Type B pancreatic cell (in vitro differentiated cells): Measurements from ENCODE around the gene JAK1. TPM values are rescaled to one million over a fixed set of nuclear protein-coding genes. Genes with fewer than 3 reads are reported as not detected.
A peak's percentile ranks its signal among the peaks of the same experiment; 100 is the strongest.

ENCODE experiments used
- DNase-seq: peaks from one replicate; pipeline ENCODE4 v3.0.0; 2021; ENCODE audit warnings: mixed read lengths; ENCODE audit not compliant: unreplicated experiment; ENCODE audit errors: extremely low spot score
- H3K27ac Mint-ChIP-seq: 2 replicates; pipeline ENCODE4 v1.8.0; 2021; ENCODE audit warnings: mild to moderate bottlenecking, mixed read lengths
- H3K27me3 Mint-ChIP-seq: 2 replicates; pipeline ENCODE4 v1.8.0; 2021; ENCODE audit warnings: mixed read lengths
- H3K36me3 Mint-ChIP-seq: 2 replicates; pipeline ENCODE4 v1.8.0; 2021; ENCODE audit warnings: mixed read lengths
- H3K4me1 Mint-ChIP-seq: one replicate; pipeline ENCODE4 v1.8.0; 2021; ENCODE audit warnings: mixed read lengths; ENCODE audit not compliant: unreplicated experiment
- H3K4me3 Mint-ChIP-seq: 2 replicates; pipeline ENCODE4 v1.8.0; 2021; ENCODE audit warnings: mild to moderate bottlenecking, mixed read lengths
- H3K9me3 Mint-ChIP-seq: 2 replicates; pipeline ENCODE4 v1.8.0; 2021; ENCODE audit warnings: mixed read lengths
- total RNA-seq: library from RNA; stranded (reverse); gene quantifications from 2 replicates; pipeline ENCODE4 v1.2.1, GENCODE V29; 2021; ENCODE audit warnings: low replicate concordance
- TF ChIP-seq, protein P1 (sequence below): fragments of 200-600 bp; sonication (generic); conservative IDR thresholded peaks from 2 replicates; pipeline ENCODE4 v1.5.0; 2021; ENCODE audit warnings: antibody characterized with exemption, mild to moderate bottlenecking

The JAK1 gene
- total RNA-seq, 1 donor from 2014 or later = 54.8 TPM

DNA sequence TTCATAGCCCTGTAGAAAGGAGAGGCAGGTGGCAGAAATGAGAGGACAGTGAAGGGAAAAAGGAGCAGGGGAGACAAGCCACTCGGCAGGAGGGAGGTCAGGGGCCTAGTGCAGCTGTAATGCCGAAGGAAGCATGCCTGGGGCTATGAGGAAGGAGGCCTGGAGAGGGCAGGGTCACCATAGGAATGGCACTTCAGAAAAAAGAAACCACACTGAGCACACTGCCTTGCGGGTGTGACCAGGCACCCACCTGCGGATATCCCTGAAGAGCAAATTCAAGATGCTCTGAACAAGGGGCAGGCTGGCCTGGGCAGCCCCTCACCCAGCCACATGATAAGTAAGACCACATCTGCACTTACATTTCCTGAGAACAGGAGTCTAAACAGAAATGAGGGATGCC lies 104.7 kb downstream of the JAK1 start:
- H3K9me3 Mint-ChIP-seq = no peaks in the 10 kb centered on the region
- no peak overlapping the region for H3K4me3 Mint-ChIP-seq
- H3K4me1 Mint-ChIP-seq = no peaks in the 10 kb centered on the region
- no peaks in the 10 kb centered on the region for H3K27me3 Mint-ChIP-seq
- DNase-seq = no peak
- TF ChIP-seq, protein P1, sequence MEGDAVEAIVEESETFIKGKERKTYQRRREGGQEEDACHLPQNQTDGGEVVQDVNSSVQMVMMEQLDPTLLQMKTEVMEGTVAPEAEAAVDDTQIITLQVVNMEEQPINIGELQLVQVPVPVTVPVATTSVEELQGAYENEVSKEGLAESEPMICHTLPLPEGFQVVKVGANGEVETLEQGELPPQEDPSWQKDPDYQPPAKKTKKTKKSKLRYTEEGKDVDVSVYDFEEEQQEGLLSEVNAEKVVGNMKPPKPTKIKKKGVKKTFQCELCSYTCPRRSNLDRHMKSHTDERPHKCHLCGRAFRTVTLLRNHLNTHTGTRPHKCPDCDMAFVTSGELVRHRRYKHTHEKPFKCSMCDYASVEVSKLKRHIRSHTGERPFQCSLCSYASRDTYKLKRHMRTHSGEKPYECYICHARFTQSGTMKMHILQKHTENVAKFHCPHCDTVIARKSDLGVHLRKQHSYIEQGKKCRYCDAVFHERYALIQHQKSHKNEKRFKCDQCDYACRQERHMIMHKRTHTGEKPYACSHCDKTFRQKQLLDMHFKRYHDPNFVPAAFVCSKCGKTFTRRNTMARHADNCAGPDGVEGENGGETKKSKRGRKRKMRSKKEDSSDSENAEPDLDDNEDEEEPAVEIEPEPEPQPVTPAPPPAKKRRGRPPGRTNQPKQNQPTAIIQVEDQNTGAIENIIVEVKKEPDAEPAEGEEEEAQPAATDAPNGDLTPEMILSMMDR = peak; percentile 17
- H3K36me3 Mint-ChIP-seq = peaks cover 44% of the 10 kb centered on the region
- no peak overlapping the region for H3K27ac Mint-ChIP-seq

DNA sequence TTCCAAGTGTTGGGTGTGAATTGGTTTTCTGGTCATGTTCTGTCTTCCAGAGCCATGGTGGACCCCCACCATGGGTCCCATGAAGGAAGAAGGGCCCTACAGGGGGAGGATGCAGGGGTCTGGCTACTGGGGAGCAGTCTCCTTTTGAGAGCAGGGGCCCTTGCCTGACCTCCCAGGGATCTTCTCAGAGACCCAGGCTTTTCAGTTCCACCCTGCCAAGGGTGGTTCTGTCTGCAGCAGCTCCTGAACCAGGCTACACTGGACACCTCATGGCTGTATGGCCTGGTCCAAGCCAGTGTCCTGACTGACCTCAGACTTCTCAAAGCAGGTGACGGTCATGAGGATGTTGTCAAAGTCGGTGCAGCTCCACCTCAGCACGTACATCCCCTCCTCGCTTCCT lies 109.0 kb downstream of the JAK1 start:
- peaks cover 37% of the 10 kb centered on the region for H3K36me3 Mint-ChIP-seq

DNA sequence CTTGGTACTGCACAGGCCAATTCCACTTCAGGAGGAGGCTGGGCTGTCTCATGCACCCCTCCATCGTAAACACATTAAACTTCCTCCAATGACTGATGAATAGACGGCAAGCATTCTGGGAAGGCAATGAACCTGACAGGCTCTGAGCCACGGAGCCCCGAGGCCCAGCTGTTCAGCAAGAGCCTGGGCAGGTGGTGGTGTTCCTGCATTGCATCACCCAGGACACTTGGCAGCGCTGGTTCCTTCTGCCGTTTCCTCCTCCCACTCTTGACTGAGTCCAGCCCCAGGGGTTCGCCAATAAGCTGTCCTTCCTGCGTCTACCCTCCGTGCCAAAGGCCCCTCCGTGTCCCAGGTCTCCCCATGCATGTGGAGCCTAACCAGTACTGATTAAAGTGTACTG lies 109.8 kb downstream of the JAK1 start:
- H3K27me3 Mint-ChIP-seq = no peaks in the 10 kb centered on the region
- H3K27ac Mint-ChIP-seq = no peak overlapping the region
- H3K4me1 Mint-ChIP-seq = no peaks in the 10 kb centered on the region
- H3K4me3 Mint-ChIP-seq = no peak overlapping the region
- no peak for DNase-seq
- peaks cover 38% of the 10 kb centered on the region for H3K36me3 Mint-ChIP-seq
- TF ChIP-seq, protein P1 = no peak
- no peaks in the 10 kb centered on the region for H3K9me3 Mint-ChIP-seq

More for the DNA sequence above, 109.0 kb downstream of the JAK1 start:
- Mint-ChIP-seq H3K27ac (no peak overlapping the region), H3K4me3 (no peak overlapping the region), H3K9me3 (no peaks in the 10 kb centered on the region), H3K27me3 (no peaks in the 10 kb centered on the region), H3K4me1 (no peaks in the 10 kb centered on the region)
- TF ChIP-seq, protein P1 = no peak
- DNase-seq = no peak

DNA sequence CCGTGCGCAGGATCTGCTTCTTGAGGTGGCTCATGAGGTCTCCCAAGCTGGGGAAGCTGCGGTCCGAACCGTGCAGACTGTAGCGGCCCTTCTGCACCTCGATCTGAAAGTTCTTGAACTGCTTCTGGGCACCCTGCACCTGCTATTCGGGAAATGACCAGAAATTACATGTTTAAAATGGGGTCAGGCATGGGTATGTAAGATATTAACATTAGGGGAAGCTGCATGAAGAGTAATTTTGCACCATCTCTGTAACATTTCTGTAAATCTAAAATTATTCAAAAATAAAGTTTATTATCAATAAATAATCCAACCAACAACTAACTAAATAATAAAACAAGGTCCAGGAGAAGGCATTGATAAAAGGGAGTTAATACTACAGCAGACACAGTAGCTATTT lies 110.8 kb downstream of the JAK1 start:
- Mint-ChIP-seq H3K4me3 (no peak overlapping the region), H3K9me3 (no peaks in the 10 kb centered on the region), H3K27ac (no peak overlapping the region), H3K4me1 (no peaks in the 10 kb centered on the region), H3K27me3 (no peaks in the 10 kb centered on the region), H3K36me3 (peaks cover 35% of the 10 kb centered on the region)
- TF ChIP-seq, protein P1 = no peak
- DNase-seq = no peak

DNA sequence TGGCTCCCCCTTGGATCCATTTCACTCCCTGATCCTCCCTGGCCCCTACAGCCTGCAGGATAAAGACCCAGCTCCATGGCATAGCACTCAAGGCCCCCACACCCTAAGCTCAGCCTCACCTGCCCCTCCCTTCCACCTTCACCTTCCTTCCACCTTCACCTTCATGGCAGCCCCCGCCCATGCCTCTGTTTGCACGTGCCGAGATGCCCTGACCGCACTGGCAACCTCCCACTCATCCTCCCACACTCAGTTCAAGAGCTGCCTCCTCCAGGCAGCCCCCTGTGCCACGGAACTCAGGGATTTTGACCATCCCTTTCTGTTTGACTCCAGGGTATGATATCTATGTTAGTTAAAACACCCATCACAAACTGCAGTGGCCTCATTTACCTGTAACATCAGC lies 111.7 kb downstream of the JAK1 start:
- Mint-ChIP-seq H3K4me3 (no peak overlapping the region), H3K4me1 (no peaks in the 10 kb centered on the region), H3K27ac (no peak overlapping the region), H3K9me3 (no peaks in the 10 kb centered on the region), H3K27me3 (no peaks in the 10 kb centered on the region), H3K36me3 (peaks cover 32% of the 10 kb centered on the region)
- peak; percentile 34 for DNase-seq
- TF ChIP-seq, protein P1 = no peak

DNA sequence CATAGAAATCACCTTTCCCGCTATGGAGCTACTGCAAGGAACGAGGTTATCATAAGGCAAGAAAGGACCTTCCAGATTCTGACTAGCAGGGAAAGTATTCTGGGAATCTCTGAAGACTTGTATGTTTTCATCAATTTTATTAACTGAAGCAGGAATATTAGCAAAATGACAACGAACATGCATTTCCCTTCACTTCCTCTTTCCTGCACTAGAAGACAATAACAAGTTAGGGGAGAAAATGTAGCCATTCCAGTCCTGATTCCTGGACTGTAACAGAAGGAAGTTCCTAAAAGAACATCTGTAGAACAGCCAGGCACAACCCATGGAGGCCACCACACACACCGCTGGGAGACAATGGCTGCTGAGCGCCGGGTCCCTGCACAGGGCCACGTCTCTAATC lies 114.7 kb downstream of the JAK1 start:
- no peaks in the 10 kb centered on the region for H3K27me3 Mint-ChIP-seq
- H3K9me3 Mint-ChIP-seq = no peaks in the 10 kb centered on the region
- TF ChIP-seq, protein P1 = no peak
- peaks cover 23% of the 10 kb centered on the region for H3K36me3 Mint-ChIP-seq
- H3K27ac Mint-ChIP-seq = no peak overlapping the region
- H3K4me1 Mint-ChIP-seq = no peaks in the 10 kb centered on the region
- DNase-seq = no peak
- H3K4me3 Mint-ChIP-seq = no peak overlapping the region
